Activated T-cell treated with anti-CD3 and anti-CD28 coated beads, Interleukin-2, amount 50 U/mL, for 1 hour (primary cell): ENCODE measurements around the gene URM1.

Experiments
- DNase-seq: peaks from one replicate; pipeline ENCODE4 v3.0.0-alpha.2; 2020

Gene URM1

DNA sequence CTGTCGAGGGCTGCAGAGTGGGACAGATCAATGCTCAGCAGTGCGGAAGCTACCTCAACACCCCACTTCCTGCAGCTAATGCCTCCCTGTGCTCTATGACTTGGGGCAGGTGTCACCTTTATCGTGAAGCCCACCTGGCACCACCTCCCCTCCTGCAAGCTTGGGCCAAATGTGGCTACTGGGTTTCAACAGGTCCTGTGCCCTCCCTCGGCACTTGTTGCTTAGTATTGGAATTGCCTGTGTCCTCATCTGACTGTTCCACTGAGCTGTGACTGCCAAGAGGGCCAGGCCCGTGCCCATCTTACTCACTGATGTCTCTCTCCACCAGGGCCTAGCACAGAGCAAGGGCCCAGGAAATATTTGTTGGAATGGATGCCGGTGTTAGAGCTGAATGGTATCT lies 21.4 kb upstream of the URM1 start:
- DNase-seq: no peak

DNA sequence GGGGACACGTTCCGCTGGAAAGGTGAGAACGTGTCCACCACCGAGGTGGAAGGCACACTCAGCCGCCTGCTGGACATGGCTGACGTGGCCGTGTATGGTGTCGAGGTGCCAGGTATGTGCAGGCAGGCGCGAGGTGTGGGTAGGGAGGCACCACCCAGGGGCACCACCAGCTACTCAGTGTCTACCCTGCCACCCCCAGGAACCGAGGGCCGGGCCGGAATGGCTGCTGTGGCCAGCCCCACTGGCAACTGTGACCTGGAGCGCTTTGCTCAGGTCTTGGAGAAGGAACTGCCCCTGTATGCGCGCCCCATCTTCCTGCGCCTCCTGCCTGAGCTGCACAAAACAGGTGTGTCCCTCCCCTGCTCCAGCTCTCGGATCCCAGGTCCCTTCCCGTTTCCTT lies 15.7 kb upstream of the URM1 start:
- no peak for DNase-seq

GRCh38 chr9:128358090-128358489 lies 13.1 kb upstream of the URM1 start:
- no peak for DNase-seq

GRCh38 chr9:128358861-128359260 lies 12.3 kb upstream of the URM1 start:
- no peak for DNase-seq

DNA sequence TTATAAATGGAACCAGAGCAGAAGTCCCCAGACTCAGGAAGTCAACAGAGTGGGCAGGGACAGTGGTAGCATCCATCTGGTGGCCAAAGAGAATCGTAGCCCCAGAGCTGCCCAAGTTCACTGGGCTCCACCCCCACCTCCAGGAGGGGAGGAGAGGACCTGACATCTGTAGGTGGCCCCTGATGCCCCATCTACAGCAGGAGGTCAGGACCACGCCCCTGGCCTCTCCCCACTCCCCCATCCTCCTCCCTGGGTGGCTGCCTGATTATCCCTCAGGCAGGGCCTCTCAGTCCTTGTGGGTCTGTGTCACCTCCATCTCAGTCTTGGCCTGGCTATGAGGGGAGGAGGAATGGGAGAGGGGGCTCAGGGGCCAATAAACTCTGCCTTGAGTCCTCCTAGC lies 10.3 kb upstream of the URM1 start:
- no peak for DNase-seq

GRCh38 chr9:128361296-128361985 lies 9.7 kb upstream of the URM1 start:
- DNase-seq: no peak

GRCh38 chr9:128361986-128362646 lies 9.1 kb upstream of the URM1 start:
- DNase-seq: peak; percentile 73

DNA sequence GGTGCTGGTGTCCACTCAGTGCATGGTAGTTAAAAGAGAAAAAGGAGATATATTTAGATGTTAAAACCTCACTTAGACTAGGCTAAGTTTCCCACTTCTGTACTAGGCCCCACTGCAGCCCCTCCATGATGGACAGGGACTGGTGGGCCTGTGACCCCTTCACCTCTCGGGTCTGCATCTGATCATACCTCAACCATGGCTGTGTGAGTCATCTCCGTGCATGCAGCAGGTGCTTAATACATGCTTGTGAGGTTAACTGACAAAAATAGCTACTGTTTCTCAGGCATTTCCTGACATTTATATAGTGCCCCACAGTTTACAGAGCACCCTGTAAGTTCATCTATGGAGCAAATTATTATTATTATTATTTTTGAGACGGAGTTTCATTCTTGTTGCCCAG lies 8.4 kb upstream of the URM1 start:
- no peak for DNase-seq

DNA sequence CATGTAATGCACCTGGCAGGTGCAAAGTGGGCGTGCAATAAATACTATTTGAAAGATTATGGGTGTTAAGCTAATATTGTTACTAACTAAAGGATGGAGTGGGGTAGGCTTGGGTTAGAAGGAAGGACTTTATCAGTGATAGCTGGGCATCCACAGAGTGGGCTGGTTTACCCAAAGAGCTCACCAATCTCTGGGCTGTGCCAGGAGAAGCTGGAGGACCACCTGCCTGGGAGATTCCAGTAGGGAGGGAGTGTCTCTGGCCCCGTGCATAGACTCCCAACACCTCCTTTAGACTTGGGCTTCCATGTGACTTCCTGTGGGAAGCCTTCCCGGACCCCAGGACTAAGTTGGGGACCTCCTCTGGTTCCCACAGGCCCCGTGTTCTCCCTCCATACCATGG lies 5.6 kb upstream of the URM1 start:
- DNase-seq: no peak

- no peak for DNase-seq
Observed at GRCh38 chr9:128369024-128369706, 2.0 kb upstream of the URM1 start.

DNA sequence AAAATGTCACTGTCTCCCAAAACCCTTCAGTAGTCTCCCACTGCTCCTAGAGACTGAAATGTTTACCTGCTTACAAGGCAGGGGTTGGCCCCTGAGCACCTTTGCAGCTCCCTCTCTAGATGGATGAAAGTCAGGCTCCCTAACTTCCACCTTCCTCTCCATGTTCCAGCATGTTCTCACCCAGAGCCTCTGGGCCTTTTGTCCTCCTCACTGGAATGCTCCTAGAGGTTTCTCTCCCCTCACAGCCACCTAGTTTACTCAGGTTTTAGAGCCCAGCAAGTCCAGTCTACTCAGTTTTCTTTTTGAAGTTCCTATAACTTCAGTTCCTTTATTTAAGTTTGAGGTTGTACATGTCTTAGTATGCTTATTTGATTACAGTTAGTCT lies 815 bp upstream of the URM1 start:
- DNase-seq: no peak

DNA sequence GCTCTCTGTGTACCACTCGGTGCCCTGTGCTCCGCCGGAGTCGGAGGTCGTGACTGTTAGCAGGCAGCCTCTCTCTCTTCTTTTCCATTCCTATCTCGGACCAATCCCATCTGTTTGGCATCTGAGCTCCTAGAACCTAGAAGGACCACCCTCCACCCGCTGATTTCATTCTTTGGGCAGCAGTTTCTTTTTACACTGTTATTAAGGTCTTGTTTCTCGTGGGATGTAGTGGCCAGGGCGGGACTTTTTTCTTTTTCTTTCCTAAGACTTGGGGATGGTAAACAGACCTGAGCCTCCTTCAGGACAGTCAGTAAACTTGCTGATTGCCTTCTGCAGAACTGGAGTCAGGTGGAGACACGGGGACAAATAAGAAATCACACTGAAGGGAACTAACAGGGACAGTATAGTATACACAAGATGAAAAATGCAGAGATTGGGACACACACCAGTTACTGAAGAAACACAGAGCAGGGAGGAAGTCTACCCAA lies 500 bp downstream of the URM1 start:
- no peak for DNase-seq

DNA sequence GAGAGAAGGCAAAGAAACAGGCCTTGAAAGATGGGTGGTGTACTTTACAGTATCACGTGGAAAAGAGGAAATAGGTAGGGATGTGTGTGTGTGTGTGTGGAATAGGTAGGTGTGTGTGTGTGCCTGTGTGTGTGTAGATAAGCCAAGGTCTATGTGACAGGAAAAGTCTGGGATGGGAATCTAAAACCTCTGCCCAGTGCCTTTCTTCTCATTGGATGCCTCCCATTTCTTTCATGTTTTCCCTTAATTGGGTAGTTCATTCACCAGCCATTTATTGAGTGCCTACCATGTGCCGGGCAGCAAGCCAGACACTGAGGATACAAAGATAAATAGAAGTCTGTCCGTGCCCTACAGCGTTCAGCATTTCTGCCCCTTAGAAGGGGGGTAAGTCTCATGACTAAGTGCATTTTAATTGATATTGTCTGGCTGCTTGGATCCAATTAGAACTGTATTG lies 1.0 kb downstream of the URM1 start:
- no peak for DNase-seq

GRCh38 chr9:128372784-128373183 lies 1.6 kb downstream of the URM1 start:
- no peak for DNase-seq

- DNase-seq: no peak
Observed at GRCh38 chr9:128374221-128374675, 3.1 kb downstream of the URM1 start.

DNA sequence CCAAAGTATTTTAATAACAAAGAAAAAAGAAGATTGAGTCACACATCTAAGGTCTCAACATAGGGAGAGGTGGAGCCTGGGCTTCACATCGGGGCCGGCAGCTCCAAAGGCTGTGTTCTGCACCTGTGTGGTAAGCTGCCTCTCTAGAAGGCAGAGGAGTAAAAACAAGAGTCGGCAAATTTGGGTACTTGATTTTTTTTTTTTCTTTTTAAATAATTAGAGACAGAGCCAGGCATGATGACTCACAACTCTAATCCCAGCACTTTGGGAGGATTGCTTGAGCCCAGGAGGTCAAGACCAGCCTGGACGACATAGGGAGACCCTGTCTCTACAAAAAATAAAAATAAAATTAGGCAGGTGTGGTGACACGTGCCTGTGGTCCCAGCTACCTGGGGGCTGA lies 4.7 kb downstream of the URM1 start:
- DNase-seq: no peak

GRCh38 chr9:128382261-128382660 lies 11.1 kb downstream of the URM1 start:
- no peak for DNase-seq

DNA sequence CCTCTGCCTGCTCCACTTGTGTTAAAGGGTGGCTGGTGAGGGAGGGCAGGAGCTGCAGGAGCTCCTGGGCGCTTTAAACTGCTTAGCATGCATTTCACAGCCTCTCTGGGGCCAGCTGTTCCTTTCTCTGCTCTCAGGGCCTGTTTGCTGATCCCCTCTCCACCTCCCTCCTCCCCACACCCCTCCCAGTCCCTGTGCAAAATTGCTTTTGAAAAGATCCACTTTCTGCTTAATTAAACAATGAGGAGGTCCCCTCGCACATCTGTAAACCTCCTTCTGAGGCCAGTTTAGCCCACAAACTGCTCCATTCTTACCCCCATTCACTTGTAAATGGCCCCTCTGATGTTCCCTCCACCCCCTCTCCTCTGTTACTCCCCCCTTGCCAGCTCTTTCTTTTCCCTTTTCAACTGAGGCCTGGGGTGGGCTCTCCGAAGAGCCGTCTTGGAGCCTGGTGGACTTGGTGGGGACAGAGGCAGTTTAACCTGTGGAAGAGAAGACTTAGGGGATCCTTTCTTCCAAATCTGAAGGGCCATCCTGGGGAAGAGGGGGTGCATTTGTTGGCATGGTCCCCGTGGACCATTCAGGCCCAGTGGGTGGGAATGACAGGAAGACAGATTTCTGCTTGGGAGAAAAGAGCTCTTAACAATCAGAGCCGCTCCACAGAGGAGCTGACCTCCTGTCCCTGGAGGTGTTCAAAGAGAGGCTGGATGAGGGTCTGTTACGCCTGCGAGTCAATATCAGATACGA lies 12.0 kb downstream of the URM1 start:
- no peak for DNase-seq

GRCh38 chr9:128383791-128384190 lies 12.6 kb downstream of the URM1 start:
- no peak for DNase-seq

DNA sequence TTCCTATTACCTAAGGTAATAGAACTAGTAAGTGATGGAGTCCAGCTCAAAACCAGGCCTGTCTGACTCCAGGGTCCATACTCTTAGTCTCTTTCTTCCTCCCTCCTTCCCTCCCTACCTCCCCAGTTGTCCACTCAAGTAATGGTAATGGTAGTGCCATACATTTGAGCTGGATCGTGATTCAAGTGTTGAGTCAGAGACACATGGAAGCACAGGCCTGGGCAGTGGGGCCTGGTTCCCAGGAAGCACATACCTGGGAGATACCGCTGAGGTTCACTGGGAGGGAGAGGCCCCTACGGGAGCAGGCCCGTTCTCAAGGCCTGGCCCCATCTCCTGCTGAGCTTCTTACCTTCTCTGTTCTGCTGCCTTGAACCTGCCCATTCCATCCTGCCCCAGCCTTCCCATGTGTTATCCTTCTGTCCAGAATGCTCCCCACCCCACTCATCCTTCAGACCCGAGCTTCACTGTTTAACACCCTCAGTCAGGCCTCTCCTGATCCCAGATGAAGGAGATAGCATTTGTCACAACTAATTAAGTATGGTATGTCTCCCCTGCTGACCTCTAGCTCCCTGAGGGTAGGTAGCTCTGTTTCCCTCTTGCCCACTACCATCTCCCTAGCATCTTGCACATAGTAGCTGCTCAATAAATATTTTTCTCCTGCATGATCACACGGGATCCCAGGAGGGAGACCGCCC lies 13.8 kb downstream of the URM1 start:
- no peak for DNase-seq

DNA sequence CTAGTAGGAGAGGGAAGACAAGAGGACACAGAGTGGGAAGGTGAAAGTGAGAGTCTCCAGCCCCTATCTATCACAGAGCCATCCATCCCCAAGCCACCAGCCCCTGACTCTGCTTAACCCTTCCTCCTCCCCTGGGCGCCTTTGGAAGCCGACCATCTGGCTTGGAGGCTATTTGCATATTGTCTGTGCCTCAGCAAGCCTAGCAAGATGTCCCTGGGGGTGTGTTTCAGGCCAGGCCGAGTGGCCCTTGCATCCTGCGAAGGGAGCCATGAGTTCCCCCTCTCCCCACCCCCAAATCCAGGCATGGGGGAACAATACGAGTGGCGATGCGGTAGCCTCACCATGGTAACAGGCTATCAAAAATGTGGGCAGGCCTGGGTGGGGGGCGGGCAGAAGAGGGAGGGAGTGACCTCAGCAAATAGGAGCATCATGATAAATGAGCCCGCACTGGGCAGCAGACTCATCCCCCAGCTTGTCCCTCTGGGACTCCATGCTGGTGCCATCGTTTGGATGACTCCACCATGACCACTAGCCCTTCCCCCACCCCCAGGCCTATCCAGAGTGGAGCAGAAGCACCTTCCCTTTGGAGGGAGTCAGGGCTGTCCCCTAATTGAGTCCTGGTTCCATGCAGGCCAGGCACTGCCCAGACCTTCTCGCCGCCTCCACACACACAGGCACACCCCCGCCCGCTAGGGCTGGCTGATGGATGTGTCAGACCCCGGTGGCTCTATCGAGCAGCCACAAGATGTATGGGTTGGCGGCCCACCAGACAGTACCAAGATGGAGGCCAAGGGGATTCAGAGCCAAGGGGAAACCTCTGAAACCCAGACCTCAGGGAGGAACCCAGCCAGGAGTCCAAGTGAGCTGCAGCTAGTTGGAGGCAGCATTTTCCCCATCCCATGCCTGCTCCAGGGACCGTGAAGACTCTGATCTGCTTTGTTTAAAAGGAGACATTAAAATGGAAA lies 14.6 kb downstream of the URM1 start:
- DNase-seq: no peak
